ENCODE results near the gene CALML4.

CALML4 gene

DNA sequence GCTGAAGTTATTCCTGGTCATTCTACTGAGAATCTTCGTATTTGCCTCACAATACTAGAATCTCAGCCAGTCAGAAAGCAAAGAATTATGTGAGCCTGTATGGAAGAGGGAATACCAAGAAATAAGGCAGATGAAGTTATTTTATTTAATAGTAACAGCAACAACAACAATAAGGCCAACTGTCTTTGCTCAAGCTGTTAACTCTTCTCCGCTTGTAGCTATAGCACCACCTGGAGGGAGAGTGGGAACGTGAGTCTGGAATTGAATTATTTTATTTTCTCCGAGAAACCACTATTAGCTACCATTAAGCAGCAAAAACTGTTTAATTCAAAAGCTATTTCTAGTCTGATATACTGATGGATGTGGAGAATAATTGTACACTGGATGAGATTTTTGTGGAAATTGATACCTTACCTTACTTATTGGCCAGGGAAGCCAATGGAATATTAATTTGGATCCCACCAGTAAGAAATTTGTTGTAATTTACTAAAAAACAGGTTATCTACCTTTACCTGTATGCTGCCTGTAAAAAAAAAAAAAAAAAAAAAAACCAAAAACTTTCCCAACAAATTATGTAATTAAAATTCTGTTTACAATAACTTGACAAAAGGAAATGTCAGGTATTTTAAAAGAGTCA lies 50.1 kb downstream of the CALML4 start:
- DNase-seq (ENCODE audit: extremely low spot score): peak; percentile 21
- POLR2A ChIA-PET: no interaction called here
- CTCF ChIA-PET: interaction anchor here (0.7 to 3.4 kb wide), 18 partner anchors 8 to 314 kb away, joined by 3 to 20 read pairs (median 4); no protein-coding TSS in a partner anchor
- TF ChIP-seq, protein P1, sequence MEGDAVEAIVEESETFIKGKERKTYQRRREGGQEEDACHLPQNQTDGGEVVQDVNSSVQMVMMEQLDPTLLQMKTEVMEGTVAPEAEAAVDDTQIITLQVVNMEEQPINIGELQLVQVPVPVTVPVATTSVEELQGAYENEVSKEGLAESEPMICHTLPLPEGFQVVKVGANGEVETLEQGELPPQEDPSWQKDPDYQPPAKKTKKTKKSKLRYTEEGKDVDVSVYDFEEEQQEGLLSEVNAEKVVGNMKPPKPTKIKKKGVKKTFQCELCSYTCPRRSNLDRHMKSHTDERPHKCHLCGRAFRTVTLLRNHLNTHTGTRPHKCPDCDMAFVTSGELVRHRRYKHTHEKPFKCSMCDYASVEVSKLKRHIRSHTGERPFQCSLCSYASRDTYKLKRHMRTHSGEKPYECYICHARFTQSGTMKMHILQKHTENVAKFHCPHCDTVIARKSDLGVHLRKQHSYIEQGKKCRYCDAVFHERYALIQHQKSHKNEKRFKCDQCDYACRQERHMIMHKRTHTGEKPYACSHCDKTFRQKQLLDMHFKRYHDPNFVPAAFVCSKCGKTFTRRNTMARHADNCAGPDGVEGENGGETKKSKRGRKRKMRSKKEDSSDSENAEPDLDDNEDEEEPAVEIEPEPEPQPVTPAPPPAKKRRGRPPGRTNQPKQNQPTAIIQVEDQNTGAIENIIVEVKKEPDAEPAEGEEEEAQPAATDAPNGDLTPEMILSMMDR (IDR thresholded peaks at IDR 0.05; ENCODE audit: control extremely low read depth, extremely low read depth, low read depth, missing control alignments): peak; percentile 59

- ChIA-PET POLR2A (no interaction called here), CTCF (interaction anchor here (0.9 to 3.4 kb wide), 7 partner anchors 11 to 289 kb away, joined by 3 to 20 read pairs (median 4); no protein-coding TSS in a partner anchor)
- TF ChIP-seq, protein P1 (IDR thresholded peaks at IDR 0.05; ENCODE audit: control extremely low read depth, extremely low read depth, low read depth, missing control alignments): no peak
- no peak for DNase-seq (ENCODE audit: extremely low spot score)
Observed at GRCh38 chr15:68152342-68152741, 52.8 kb downstream of the CALML4 start.

- DNase-seq (ENCODE audit: extremely low spot score): no peak
- POLR2A ChIA-PET: no interaction called here
- TF ChIP-seq, protein P1 (IDR thresholded peaks at IDR 0.05; ENCODE audit: control extremely low read depth, extremely low read depth, low read depth, missing control alignments): no peak
- CTCF ChIA-PET: interaction anchor here (1.1 to 2.3 kb wide), 5 partner anchors 18 to 288 kb away, joined by 3 to 14 read pairs (median 3); no protein-coding TSS in a partner anchor
Observed at GRCh38 chr15:68151277-68151676, 53.9 kb downstream of the CALML4 start.

DNA sequence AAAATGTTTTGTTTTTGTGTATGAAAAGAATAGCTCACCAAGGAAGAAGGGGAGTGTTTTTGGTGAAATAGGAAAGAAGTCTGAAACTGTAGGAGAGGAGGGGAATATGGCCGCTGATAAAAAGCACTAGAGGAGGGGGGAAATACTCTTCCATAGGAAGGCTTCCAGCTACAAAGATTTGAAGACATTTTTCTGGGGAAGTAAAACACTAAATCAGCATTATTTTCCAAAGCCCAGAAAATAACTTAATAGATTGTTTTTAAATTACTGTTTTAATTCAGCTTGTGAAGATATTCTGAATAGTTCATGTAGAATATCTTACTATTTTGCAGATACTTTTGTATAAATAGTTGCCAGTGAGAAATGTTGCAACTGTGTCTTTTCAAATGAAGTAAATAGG lies 54.9 kb downstream of the CALML4 start:
- no peak for DNase-seq (ENCODE audit: extremely low spot score)
- POLR2A ChIA-PET: no interaction called here
- TF ChIP-seq, protein P1 (IDR thresholded peaks at IDR 0.05; ENCODE audit: control extremely low read depth, extremely low read depth, low read depth, missing control alignments): no peak
- CTCF ChIA-PET: interaction anchor here (1.1 to 1.4 kb wide), 4 partner anchors 12 to 286 kb away, joined by 3 to 5 read pairs (median 4); no protein-coding TSS in a partner anchor

GRCh38 chr15:68149059-68149458 lies 56.1 kb downstream of the CALML4 start:
- CTCF ChIA-PET: interaction anchor here (1.2 to 1.6 kb wide), 3 partner anchors 13 to 20 kb away, joined by 3 to 5 read pairs (median 4); no protein-coding TSS in a partner anchor

DNA sequence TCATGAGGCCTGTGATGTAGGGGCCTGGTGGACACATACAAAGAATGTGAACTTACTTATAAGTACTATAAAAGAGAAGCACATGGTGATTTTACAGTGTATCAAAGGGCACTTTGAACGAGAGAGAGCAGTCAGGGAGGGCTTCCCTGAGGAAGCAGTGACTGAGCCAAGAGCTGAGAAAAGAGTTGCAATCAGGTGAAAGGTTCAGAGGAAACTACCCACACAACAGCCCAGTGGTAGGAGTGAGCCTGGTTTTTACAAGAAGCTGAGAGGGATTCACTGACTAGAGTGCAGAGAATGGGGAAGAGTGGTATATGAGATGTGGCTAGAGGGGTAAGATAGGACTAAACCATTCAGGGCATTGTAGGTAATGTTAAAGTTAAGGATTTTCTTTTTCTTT lies 57.1 kb downstream of the CALML4 start:
- CTCF ChIA-PET: interaction anchor here (0.8 to 1.6 kb wide), 4 partner anchors 17 to 36 kb away, joined by 3 to 4 read pairs (median 3); no protein-coding TSS in a partner anchor
- POLR2A ChIA-PET: no interaction called here
- TF ChIP-seq, protein P1 (IDR thresholded peaks at IDR 0.05; ENCODE audit: control extremely low read depth, extremely low read depth, low read depth, missing control alignments): no peak
- no peak for DNase-seq (ENCODE audit: extremely low spot score)

More at GRCh38 chr15:68149059-68149458, 56.1 kb downstream of the CALML4 start:
- POLR2A ChIA-PET: no interaction called here
- TF ChIP-seq, protein P1 (IDR thresholded peaks at IDR 0.05; ENCODE audit: control extremely low read depth, extremely low read depth, low read depth, missing control alignments): no peak
- DNase-seq (ENCODE audit: extremely low spot score): no peak
